Measurements from ENCODE around the gene NR3C2. TPM values are rescaled to one million over a fixed set of nuclear protein-coding genes. Genes with fewer than 3 reads are reported as not detected.

The NR3C2 gene
- total RNA-seq, 1 experiment from 2014 or later, result 0.26 TPM

DNA sequence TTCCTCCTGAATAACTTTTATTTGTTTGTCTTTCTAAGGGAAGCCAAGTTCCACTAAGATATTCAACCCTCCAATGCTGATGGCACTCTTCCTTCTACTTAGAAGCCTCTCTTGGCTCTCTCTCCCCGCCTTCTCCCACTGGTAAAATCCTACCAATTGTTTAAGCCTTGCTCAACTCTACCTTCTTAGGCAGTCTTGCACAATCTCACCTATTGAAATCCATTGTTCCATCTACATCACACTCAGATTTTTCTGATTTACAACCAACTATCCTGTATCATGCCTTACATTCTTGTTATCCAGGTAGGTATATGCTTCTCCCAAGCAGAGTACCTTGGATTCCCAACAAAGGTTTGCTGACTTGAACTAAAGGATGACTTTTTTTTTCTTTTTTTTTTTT is 69.1 kb downstream of the NR3C2 start:
- ATAC-seq (no peak), DNase-seq (ENCODE audit: low read depth, low spot score) (no peak)
- no peak overlapping the region for H3K27ac ChIP-seq (ENCODE audit: low read length)
- in situ Hi-C loops (cut with HindIII; ENCODE audit: low pct_unique_long_range_greater_than_20kb, low sequenced_read_pairs), result no loop called here
- no TSS peak for BruUV-seq (replicated peaks)
- ChIA-PET POLR2A (no interaction called here), CTCF (no interaction called here)
- no peak overlapping the region for H3K4me3 ChIP-seq (ENCODE audit: low read depth in 2 of 2, low read length in 2 of 2)
- H3K27me3 ChIP-seq (ENCODE audit: control insufficient read depth, insufficient read depth, low read length), result no peaks in the 10 kb centered on the region
- intact Hi-C loops (cut with micrococcal nuclease; ENCODE audit: unreplicated experiment), result no loop called here
- H3K9me3 ChIP-seq (ENCODE audit: control insufficient read depth, insufficient read depth, low read depth, low read length), result no peaks in the 10 kb centered on the region
- no peaks in the 10 kb centered on the region for H3K36me3 ChIP-seq (ENCODE audit: control insufficient read depth, insufficient read depth, low read length)
- no peak for TF ChIP-seq POLR2AphosphoS5 (IDR thresholded peaks at IDR 0.05; ENCODE audit: low read depth, low read length)
- TF ChIP-seq, protein P1, sequence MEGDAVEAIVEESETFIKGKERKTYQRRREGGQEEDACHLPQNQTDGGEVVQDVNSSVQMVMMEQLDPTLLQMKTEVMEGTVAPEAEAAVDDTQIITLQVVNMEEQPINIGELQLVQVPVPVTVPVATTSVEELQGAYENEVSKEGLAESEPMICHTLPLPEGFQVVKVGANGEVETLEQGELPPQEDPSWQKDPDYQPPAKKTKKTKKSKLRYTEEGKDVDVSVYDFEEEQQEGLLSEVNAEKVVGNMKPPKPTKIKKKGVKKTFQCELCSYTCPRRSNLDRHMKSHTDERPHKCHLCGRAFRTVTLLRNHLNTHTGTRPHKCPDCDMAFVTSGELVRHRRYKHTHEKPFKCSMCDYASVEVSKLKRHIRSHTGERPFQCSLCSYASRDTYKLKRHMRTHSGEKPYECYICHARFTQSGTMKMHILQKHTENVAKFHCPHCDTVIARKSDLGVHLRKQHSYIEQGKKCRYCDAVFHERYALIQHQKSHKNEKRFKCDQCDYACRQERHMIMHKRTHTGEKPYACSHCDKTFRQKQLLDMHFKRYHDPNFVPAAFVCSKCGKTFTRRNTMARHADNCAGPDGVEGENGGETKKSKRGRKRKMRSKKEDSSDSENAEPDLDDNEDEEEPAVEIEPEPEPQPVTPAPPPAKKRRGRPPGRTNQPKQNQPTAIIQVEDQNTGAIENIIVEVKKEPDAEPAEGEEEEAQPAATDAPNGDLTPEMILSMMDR (IDR thresholded peaks at IDR 0.05), result no peak
- no peak for TF ChIP-seq TCF7L2 (IDR thresholded peaks at IDR 0.05; ENCODE audit: low read depth, low read length)
- TF ChIP-seq SIN3A (IDR thresholded peaks at IDR 0.05; ENCODE audit: borderline replicate concordance, insufficient read depth, low read depth, low read length), result no peak
- TF ChIP-seq, protein P2, sequence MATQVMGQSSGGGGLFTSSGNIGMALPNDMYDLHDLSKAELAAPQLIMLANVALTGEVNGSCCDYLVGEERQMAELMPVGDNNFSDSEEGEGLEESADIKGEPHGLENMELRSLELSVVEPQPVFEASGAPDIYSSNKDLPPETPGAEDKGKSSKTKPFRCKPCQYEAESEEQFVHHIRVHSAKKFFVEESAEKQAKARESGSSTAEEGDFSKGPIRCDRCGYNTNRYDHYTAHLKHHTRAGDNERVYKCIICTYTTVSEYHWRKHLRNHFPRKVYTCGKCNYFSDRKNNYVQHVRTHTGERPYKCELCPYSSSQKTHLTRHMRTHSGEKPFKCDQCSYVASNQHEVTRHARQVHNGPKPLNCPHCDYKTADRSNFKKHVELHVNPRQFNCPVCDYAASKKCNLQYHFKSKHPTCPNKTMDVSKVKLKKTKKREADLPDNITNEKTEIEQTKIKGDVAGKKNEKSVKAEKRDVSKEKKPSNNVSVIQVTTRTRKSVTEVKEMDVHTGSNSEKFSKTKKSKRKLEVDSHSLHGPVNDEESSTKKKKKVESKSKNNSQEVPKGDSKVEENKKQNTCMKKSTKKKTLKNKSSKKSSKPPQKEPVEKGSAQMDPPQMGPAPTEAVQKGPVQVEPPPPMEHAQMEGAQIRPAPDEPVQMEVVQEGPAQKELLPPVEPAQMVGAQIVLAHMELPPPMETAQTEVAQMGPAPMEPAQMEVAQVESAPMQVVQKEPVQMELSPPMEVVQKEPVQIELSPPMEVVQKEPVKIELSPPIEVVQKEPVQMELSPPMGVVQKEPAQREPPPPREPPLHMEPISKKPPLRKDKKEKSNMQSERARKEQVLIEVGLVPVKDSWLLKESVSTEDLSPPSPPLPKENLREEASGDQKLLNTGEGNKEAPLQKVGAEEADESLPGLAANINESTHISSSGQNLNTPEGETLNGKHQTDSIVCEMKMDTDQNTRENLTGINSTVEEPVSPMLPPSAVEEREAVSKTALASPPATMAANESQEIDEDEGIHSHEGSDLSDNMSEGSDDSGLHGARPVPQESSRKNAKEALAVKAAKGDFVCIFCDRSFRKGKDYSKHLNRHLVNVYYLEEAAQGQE (IDR thresholded peaks at IDR 0.05; ENCODE audit: insufficient read depth in 1 of 2, low read depth in 2 of 2, low read length in 1 of 2), result no peak
- H3K4me1 ChIP-seq (ENCODE audit: control insufficient read depth, insufficient read depth, low read length), result no peaks in the 10 kb centered on the region

DNA sequence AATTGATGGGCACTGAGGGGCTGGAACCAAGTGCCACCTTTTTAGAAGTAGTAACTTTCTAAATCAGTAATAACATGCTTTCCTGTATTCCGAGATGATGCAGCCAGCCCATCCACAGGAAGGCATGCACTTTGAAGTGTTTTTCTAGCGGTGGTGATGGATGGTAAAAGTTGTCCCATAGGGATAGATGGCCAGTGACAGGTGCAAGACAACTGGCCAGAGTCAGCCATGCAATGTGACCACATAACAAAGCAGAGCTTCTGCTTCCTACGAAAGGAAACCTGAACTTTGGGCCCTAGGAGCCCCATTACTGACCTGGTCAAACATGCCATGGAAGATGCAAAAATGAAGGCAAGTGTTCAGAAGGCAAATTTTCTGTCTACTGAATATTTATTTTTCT is 72.3 kb downstream of the NR3C2 start:
- Histone ChIP-seq H3K9me3 (ENCODE audit: control insufficient read depth, insufficient read depth, low read depth, low read length) (no peaks in the 10 kb centered on the region), H3K27me3 (ENCODE audit: control insufficient read depth, insufficient read depth, low read length) (no peaks in the 10 kb centered on the region), H3K4me3 (ENCODE audit: low read depth in 2 of 2, low read length in 2 of 2) (no peak overlapping the region), H3K27ac (ENCODE audit: low read length) (no peak overlapping the region), H3K36me3 (ENCODE audit: control insufficient read depth, insufficient read depth, low read length) (no peaks in the 10 kb centered on the region), H3K4me1 (ENCODE audit: control insufficient read depth, insufficient read depth, low read length) (no peaks in the 10 kb centered on the region)
- DNase-seq (ENCODE audit: low read depth, low spot score) (no peak), ATAC-seq (no peak)
- ChIA-PET CTCF (no interaction called here), POLR2A (no interaction called here)
- in situ Hi-C loops (cut with HindIII; ENCODE audit: low pct_unique_long_range_greater_than_20kb, low sequenced_read_pairs) (no loop called here), intact Hi-C loops (cut with micrococcal nuclease; ENCODE audit: unreplicated experiment) (loop anchor here (1.0 kb wide), 1 partner anchor 22 kb away; no protein-coding TSS in a partner anchor)
- no TSS peak for BruUV-seq (replicated peaks)
- TF ChIP-seq, protein P1 (IDR thresholded peaks at IDR 0.05), result no peak
- TF ChIP-seq POLR2AphosphoS5 (IDR thresholded peaks at IDR 0.05; ENCODE audit: low read depth, low read length) (no peak), SIN3A (IDR thresholded peaks at IDR 0.05; ENCODE audit: borderline replicate concordance, insufficient read depth, low read depth, low read length) (no peak), TCF7L2 (IDR thresholded peaks at IDR 0.05; ENCODE audit: low read depth, low read length) (no peak)
- TF ChIP-seq, protein P2 (IDR thresholded peaks at IDR 0.05; ENCODE audit: insufficient read depth in 1 of 2, low read depth in 2 of 2, low read length in 1 of 2), result no peak

All from Panc1 (cell line).